ENCODE data around the gene MNT.

Gene MNT

DNA sequence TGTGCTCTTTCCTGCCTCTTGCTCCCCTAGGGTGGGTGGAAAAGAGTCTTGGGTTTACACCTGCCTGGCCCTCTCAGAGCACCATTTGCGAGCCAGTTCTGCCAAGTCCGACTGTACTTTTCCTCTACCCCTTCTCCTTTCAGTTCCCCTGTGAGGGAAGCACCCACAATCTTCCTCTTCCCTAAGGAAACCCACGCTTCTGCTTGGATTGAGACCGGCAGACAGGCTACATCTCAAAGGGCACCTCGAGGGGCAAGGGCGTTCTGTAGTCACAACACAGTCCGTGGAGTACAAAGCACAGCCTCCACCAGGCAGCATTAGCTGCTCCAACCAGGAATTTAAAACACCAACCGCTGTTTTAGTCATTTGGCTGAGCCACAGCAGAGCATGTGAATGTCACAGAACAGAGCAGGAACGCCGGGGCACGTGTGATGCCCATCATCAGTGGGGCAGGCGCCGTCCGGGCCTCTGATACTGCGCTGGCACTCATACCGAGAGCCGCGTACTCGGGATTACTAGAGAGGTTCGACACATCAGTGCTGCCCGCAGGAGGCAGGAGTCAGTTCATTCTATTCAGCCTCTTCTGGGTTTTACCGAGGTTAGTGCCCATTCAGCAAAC is 13.7 kb upstream of the MNT start:
- DNase-seq, result no peak

GRCh38 chr17:2412561-2413021 is 11.7 kb upstream of the MNT start:
- DNase-seq, result no peak

DNA sequence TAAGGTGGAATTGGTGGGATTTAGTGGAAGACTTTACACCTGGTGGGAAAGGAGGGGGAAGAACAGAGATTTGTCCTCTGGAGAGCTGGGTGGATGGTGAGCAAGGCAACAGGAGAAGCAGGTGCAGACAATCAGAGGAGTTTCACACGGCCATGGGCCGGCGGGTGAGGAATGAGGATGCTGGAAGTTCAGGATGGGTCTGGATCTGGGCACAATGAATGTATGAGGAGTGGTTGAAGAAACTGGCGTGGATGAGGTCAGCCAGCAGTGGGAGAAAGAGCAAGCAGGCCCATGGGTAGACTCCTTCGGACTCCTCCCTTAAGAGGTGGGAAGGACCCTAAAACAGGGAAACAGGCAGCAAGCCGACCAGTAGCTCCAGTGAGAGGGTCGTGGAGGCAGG is 10.1 kb upstream of the MNT start:
- no peak for DNase-seq

- DNase-seq, result no peak
Measured at GRCh38 chr17:2406903-2407790, 6.3 kb upstream of the MNT start.

DNA sequence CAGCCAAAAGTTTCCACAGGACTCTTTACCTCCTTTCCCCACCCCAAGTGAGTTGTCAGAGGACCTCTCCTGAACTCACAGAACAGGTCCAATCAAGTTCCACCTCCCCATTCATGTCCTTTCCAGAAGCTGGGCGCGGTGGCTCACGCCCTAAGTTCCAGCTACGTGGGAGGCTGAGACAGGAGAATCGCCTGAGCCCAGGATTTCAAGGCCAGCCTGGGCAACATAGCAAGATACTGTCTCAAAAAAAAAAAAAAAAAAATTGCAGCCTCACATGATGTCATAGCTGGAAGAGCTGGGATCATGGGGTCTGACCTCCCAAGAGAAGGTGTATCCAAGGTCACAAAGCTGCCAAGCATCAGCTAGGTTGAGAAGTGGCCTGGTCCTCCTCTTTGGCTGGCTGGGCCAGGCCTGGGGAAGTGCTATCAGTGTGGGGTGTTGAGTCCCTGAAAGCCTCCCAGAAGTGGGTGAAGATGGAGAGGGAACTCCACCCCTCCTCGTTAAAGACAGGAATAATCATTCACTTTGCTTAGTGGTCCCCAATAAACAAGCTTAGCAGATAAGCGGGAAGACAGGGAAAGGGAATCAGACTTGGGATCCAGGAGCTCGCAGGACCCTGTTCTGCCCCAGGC is 5.5 kb upstream of the MNT start:
- no peak for DNase-seq

DNA sequence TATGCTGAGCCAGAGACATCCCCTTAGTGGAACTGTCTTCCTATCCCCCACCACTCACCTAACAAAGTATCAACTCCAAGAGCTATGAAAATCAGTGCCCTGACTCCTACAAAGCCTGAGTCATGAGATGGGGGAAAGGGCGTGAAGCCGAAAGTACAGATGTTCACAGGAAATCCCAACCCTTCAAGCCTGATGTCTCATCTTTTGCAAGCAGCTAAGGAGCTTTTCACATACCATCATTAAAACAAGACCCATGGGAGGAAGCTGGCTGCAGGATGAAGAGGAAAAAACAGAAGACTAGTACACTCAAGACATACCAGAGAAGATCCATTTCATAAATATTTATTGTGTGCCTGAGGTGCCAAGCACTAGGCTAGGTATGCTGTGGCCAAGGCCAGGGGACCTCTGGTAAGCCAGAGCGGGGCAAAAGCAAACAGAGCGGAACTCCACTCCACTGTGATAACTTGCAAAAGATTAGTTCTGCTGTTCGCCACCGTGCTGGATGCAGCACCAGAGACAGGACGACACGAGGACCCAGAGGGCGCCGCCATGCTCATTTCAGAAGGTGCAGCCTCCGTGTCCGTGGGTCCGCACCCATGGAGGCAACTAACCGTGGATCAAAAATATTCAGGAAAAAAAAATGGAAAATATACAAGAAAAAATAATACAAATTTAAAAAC is 4.5 kb upstream of the MNT start:
- no peak for DNase-seq

- no peak for DNase-seq
Measured at GRCh38 chr17:2403044-2403443, 2.2 kb upstream of the MNT start.

GRCh38 chr17:2402544-2402943 is 1.7 kb upstream of the MNT start:
- no peak for DNase-seq

GRCh38 chr17:2401426-2402221 is 764 bp upstream of the MNT start:
- DNase-seq, result peak; percentile 91

DNA sequence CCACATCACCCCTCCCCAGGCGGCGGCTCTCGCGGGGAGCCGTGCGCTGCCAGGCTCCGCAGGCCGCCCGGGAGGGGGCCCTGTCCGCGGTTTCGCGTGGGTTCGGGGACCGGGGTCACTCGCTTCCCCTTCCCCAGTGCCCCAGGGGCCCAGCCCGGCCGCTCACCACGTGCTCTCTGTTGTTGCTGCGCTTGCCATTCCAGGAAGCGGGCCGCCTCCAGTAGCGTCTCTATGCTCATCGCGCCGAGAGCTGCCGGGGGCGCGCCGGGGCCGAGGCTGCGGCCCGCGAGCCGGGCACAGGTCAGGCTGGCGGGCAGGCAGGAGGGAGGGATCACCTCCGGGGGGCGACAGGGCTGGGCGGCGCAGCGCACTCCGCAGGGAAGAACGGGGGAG is 390 bp downstream of the MNT start:
- no peak for DNase-seq

DNA sequence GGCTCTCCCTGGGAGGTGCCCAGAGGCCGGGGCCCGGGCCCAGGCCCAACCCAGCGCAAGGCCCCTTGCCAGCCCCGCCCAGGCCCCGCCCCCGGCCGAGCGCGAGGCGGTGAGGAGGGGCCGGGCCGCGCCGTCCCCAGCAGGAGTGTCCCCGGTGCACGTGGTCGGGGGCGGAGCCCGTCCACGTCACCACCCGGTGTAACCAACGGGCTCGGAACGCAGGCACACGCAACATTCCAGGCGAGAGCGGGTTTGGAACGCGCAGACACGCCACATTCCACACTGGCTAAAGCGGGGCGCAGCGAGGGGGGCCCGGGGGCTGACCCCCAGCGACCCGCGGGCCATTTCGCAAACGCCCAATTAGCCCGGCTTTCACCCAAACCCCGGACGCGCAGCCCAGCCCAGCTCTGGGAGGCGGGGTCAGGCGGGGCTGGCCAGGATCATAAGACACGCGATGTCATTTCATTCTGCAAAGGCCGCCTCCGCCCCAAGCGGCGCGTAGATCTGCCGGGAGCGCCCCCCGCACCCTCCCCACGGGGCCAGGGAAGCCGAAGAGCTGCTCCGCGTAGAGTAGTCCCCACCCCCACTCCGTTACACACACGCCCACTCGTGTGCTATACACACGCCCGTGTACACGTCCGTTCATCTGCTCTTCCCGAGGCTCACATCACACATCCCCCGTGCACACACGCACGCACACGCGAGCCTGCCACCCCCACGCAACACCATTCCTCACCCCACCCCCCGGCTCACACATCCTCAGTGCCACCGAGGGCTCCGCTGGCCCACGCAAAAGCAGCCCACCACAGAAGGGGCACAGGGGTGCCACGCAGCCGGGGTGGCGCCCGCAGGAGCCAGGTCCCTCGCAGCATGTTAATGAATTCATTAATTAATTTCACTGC is 1.0 kb downstream of the MNT start:
- peak; percentile 85 for DNase-seq

DNA sequence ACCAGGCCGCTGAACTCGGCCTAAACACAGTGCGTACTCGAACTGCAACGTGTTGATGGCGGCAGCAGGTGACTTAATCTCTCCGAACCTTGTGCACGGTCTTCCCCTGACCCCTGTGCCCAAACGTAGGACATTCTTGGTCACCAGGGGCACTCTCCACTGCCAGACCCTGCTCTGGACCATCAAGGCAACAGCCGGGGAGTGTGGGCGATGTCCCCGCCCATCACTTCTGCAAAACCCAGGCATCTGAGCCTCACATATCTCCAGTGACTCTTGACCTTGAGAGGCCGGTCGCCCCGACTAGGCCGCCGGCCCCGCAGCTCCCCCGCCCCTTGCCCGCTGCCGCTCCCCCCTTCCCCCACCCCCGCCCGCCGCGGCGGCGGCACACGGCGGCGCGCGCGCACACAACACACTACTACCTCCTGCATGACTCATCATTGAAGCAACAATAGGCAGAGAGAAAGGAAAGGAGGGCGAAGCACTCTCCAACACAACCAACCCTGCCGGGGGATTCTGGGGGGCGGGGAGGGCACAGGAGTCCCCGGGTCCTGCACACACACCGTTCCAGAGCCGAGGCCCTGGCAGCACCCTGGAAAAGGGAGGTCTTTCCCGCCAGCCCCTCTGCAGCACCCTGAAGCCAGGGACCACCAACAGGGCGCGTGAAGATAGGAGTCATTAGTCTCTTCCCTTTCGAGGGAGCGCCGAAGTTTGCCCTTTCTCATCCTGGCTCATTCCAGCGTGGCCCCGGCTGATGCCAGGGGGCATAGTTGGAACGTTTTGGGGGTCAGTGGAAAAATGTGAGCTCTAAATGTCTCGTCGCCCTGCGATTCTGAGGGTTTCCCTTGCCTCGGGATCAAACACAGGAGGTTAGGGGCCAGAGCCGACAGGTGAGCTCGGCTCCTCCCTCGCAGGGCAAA is 1.9 kb downstream of the MNT start:
- DNase-seq, result no peak

GRCh38 chr17:2398182-2398581 is 2.7 kb downstream of the MNT start:
- no peak for DNase-seq

- DNase-seq, result no peak
Measured at GRCh38 chr17:2397247-2398171, 3.4 kb downstream of the MNT start.

DNA sequence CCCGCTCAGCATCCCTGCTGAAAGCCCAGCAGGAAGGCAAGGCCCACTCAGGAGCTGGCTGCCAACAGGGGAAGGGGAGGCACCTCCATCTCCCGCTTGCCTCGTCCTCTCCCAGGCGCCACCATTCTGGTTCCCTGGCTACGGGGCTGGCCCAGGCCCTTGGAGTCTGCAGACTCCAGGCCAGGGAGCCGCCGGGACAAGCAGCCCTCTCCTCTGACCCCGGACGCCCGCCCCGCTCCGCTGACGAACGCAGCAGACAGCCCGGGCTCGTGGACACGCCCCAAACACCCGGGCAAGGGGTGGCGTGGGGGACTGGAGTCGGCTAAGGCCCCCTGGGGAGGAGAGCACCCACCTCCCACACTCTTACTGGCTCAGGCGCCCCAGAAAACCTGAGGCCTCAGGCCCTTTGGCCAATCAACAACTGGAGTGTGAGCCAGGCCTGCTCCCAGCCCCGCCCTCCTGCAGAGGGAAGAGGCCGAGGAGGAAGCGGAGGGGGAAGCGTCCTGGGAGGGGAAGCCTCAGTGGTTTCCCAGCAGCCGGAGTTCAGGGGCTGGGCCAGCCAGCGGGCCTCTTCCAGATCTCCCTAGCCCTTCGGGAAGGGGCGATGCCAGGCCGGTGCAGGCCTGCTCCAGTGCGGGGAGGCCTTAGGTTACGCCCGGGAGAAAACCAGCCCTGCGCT is 4.2 kb downstream of the MNT start:
- peak; percentile 86 for DNase-seq

DNA sequence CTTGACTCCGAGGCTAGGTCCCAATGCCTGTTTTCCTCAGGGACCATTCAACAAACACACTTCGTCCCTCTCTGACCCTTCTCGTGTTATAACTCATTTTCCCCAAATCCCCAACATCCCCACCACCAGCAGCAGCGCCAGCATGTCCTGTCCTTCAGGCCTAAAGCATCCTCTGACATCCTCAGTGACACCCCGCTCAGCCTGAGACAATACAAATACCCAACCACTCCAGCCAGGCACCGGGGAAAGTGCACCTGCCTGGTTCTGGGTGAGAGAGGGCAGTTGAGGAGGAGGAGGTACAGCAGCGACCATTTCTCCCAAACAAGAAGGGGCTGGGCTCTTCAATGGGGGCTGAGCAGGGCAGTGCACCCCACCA is 4.7 kb downstream of the MNT start:
- DNase-seq, result no peak

- no peak for DNase-seq
Measured at GRCh38 chr17:2395258-2396181, 5.3 kb downstream of the MNT start.

All from DMS153 (cell line).